ENCODE measurements around the gene MYCL. TPM values are rescaled to one million over a fixed set of nuclear protein-coding genes. Genes with fewer than 3 reads are reported as not detected.

The MYCL gene
- total RNA-seq, 4 donors from 2014 or later: 0.35 to 1.1 TPM; not detected in 2

GRCh38 chr1:39944410-39945112, 42.8 kb upstream of the MYCL start:
- no peaks in the 10 kb centered on the region for H3K36me3 ChIP-seq
- no peaks in the 10 kb centered on the region for H3K9me3 ChIP-seq
- intact Hi-C loops (cut with DNase I; ENCODE audit: low total_unique reads) (no loop called here), in situ Hi-C loops (cut with MboI; ENCODE audit: low sequenced_read_pairs in 4 of 4) (no loop called here)
- no peak overlapping the region for H3K4me3 ChIP-seq
- H3K27ac ChIP-seq: no peak overlapping the region
- no peaks in the 10 kb centered on the region for H3K27me3 ChIP-seq
- TF ChIP-seq CTCF (IDR thresholded peaks at IDR 0.05 in 4 of 5, conservative IDR thresholded peaks at IDR 0.05 in 1 of 5) (no peak), POLR2A (IDR thresholded peaks at IDR 0.05) (no peak)
- no peaks in the 10 kb centered on the region for H3K4me1 ChIP-seq
- ATAC-seq (no peak), DNase-seq (no peak)

- intact Hi-C loops (cut with DNase I; ENCODE audit: low total_unique reads) (no loop called here), in situ Hi-C loops (cut with MboI; ENCODE audit: low sequenced_read_pairs in 4 of 4) (no loop called here)
- Histone ChIP-seq H3K9me3 (no peaks in the 10 kb centered on the region), H3K27ac (no peak overlapping the region), H3K27me3 (no peaks in the 10 kb centered on the region), H3K4me3 (no peak overlapping the region), H3K4me1 (no peaks in the 10 kb centered on the region), H3K36me3 (no peaks in the 10 kb centered on the region)
- ATAC-seq: no peak
- TF ChIP-seq CTCF (IDR thresholded peaks at IDR 0.05 in 4 of 5, conservative IDR thresholded peaks at IDR 0.05 in 1 of 5) (no peak), POLR2A (IDR thresholded peaks at IDR 0.05) (no peak)
- DNase-seq: no peak
Measured at GRCh38 chr1:39943471-39944290, 42.0 kb upstream of the MYCL start.

GRCh38 chr1:39940980-39941871, 39.5 kb upstream of the MYCL start:
- ATAC-seq (no peak), DNase-seq (no peak)
- H3K9me3 ChIP-seq: no peaks in the 10 kb centered on the region
- TF ChIP-seq POLR2A (IDR thresholded peaks at IDR 0.05): no peak
- no peak for TF ChIP-seq CTCF (IDR thresholded peaks at IDR 0.05 in 4 of 5, conservative IDR thresholded peaks at IDR 0.05 in 1 of 5)
- H3K4me1 ChIP-seq: no peaks in the 10 kb centered on the region
- H3K27me3 ChIP-seq: no peaks in the 10 kb centered on the region
- no peak overlapping the region for H3K27ac ChIP-seq
- in situ Hi-C loops (cut with MboI; ENCODE audit: low sequenced_read_pairs in 4 of 4): no loop called here
- no peaks in the 10 kb centered on the region for H3K36me3 ChIP-seq
- intact Hi-C loops (cut with DNase I; ENCODE audit: low total_unique reads): no loop called here
- no peak overlapping the region for H3K4me3 ChIP-seq

- no peak for ATAC-seq
- TF ChIP-seq CTCF (IDR thresholded peaks at IDR 0.05 in 4 of 5, conservative IDR thresholded peaks at IDR 0.05 in 1 of 5) (no peak), POLR2A (IDR thresholded peaks at IDR 0.05) (no peak)
- no peaks in the 10 kb centered on the region for H3K9me3 ChIP-seq
- intact Hi-C loops (cut with DNase I; ENCODE audit: low total_unique reads) (no loop called here), in situ Hi-C loops (cut with MboI; ENCODE audit: low sequenced_read_pairs in 4 of 4) (no loop called here)
- no peak for DNase-seq
- no peaks in the 10 kb centered on the region for H3K36me3 ChIP-seq
- no peaks in the 10 kb centered on the region for H3K4me1 ChIP-seq
- H3K27ac ChIP-seq: no peak overlapping the region
- no peaks in the 10 kb centered on the region for H3K27me3 ChIP-seq
- H3K4me3 ChIP-seq: no peak overlapping the region
Measured at GRCh38 chr1:39940253-39940652, 38.5 kb upstream of the MYCL start.
